Urothelium cell line (cell line): Measurements from ENCODE around the gene DAZL.

Experiments used
- DNase-seq: peaks from one replicate; pipeline ENCODE4 v3.0.0; 2011; ENCODE audit warnings: low spot score, mixed read lengths
- FAIRE-seq: peaks from 2 replicates; lab custom pipeline; 2011; peaks lifted over from hg19 to GRCh38; lab: Jason Lieb, UNC

Gene DAZL

DNA sequence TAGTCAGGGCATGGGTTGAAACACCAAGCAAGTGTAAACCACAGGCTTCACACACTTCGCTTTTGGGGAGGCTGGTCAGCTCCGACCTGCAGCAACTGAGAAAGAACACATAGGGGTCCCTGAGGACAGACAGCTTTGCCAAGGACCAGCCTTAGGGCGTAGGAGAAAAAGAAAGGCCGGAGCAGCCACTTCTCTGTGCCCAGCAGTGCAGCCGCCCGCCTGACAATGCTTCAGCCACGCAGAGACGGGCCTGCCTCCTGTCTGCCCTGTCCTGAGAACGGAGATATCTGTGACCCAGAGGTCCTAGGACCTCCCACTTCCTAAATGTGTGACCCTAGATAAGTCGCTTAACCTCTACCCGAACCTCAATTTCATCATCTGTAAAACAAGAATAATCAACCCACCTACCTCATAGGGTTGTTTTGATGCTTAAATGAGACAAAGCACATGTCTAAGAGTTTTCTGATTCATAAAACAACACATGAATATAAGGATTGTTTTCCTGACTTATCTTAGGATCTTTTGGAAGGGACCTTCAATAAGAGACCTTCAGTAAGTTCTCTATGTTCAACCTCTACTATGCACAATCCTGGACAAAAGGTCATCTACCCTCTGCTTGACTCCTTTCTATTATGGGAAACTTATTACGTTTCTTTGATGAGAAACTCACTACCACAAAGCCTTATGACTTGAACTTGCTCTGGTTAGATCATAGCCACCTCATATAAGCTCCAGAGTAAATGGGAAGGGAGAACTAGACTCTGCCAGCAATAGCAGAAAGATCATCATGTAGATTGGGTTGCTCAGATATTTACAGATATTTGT lies 58.8 kb downstream of the DAZL start:
- no peak for DNase-seq
- FAIRE-seq: no peak

DNA sequence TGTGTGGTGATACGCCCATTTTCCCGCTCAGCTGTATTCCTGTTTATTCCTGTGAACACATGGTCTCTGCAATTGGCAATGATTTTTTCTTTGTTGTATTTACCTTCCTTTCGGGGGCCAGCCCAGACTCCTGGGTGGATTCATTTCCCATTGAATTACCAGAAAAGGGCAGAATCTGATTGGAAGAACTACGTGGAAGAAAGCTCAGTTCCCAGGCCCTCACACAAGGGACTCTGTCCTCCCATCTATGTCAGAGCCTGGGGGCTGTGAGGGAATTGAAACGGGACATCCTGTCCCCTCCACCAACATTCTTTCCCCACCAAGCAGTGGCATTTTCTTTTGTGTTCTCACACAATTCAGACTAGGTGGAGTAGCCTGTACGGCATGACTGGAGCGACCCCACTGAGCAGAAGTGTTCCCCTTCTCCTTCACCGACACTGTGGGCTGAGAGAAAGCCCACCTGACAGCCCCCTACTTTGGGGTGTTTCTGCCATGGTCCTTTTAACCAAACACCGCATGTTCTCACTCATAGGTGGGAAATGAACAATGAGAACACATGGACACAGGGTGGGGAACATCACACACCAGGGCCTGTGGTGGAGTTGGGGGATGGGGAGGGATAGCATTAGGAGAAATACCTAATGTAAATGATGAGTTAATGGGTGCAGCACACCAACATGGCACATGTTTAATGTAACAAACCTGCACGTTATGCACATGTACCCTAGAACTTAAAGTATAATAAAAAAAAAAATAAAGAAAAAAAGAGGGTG lies 59.6 kb downstream of the DAZL start:
- FAIRE-seq (peak; percentile 30), DNase-seq (no peak)

DNA sequence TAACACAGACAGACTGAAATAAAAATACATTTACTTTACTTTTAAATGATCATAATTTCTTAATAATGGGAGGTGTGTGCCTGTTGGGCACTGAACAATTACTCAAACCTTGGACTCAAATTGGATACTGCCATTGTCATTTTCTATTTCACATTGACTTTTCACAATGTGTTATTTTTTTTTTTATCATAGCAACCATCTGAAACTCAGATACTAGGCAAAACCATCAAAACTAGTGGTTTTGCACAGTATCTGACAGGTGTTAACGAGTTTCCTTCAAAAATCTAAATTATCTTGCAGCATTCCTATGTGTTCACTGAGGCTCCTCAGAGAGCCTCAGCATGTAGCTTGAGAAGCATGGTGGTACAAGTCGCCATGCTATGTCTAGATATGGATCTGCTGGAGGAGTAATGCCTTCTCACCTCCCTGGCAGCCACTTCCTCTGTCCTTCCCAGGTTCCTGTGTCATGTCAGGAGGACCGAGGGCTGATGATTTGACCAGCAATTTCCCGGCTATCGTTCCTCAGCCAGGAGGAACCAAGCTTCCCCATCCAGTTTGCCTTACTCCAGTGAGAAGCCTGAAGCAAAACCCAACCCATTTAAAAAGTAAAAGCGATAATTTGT lies 61.9 kb downstream of the DAZL start:
- DNase-seq (no peak), FAIRE-seq (no peak)

DNA sequence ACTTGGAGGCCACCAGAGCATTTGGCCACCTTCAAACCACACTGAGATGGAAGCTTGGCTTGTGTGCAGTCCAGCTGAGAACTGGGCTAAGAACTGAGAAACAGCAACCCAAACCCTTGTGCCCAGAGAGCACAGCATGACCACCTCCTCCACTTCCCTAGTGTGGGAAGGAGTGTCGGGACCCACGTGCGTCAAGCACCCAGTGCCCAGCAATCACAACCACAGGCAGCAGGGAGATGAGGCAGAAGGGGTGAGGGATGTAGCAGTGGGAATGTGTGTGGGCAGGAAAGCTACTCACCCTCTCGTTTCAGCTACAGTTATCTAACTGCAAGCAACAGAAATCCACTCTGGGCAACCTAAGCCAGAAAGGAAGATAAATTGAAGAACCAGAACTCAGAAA lies 66.7 kb downstream of the DAZL start:
- DNase-seq: no peak
- no peak for FAIRE-seq

DNA sequence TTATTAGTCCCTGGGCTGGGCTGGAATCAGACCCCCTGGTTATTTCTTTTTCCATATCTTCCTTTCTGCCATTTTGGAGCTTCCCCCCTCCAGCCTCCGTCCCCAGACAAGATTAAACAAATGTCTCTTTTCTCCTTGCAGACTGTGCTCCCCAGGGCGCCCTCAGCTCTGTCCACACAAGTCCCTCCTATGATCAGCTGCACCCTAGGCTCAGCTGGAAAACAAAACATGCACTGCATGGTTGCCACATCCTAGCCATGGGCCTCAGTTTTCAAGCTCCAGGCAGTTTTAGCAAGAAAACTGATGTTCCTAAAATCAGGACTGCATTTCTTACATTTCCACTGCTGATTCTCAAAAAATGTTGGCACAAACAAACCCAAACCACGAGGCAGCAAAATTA lies 68.2 kb downstream of the DAZL start:
- DNase-seq (no peak), FAIRE-seq (no peak)
